ENCODE results near the gene ZNF568.
A peak's percentile ranks its signal among the peaks of the same experiment; 100 is the strongest.

The ZNF568 gene

DNA sequence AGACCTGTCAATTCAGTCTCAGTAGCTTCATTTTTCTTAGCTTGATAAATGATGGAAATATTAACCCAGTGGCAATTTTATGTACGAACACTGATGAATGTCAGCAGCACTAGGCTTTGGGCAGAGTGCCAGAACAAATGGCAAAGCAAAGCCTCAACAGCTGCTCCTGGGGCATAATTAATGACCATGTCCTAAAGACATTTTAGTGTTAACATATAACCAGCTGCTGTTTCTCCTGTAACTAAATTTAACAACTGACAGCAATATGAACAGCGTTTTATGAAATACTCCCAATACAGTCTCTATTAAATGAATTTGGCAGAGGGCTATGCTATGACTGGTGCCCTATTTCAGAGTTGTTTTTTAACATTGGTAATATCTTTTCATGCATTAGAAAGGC lies 47.1 kb downstream of the ZNF568 start:
- no peak for TF ChIP-seq JUND (IDR thresholded peaks at IDR 0.05; ENCODE audit: low read depth)
- DNase-seq (ENCODE audit: low read depth in 1 of 2, low spot score in 1 of 2), result no peak
- in situ Hi-C loops (cut with HindIII; ENCODE audit: low pct_unique_long_range_greater_than_20kb, low sequenced_read_pairs), result no loop called here

DNA sequence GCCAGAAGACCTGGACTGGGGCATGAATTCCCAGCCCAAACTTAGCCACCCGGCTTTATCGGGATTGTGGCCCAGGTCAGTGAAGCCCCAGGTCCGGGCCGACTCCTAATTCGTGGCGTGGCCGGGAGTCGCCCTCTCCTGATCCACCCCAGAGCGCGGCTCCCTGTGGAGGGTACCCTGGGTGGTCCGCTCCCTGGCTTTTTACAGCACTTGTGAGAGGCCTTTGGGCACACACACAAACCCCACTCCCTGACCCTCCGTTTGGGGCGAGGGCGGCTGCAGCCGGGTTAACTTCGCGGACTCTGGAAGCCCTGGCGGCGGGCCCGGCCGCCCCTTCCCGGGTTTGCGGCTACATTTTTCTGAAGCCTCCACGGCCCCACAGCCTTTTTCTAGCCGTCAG lies 56.4 kb downstream of the ZNF568 start:
- no peak for DNase-seq (ENCODE audit: low read depth in 1 of 2, low spot score in 1 of 2)
- TF ChIP-seq JUND (IDR thresholded peaks at IDR 0.05; ENCODE audit: low read depth), result no peak
- in situ Hi-C loops (cut with HindIII; ENCODE audit: low pct_unique_long_range_greater_than_20kb, low sequenced_read_pairs), result no loop called here

DNA sequence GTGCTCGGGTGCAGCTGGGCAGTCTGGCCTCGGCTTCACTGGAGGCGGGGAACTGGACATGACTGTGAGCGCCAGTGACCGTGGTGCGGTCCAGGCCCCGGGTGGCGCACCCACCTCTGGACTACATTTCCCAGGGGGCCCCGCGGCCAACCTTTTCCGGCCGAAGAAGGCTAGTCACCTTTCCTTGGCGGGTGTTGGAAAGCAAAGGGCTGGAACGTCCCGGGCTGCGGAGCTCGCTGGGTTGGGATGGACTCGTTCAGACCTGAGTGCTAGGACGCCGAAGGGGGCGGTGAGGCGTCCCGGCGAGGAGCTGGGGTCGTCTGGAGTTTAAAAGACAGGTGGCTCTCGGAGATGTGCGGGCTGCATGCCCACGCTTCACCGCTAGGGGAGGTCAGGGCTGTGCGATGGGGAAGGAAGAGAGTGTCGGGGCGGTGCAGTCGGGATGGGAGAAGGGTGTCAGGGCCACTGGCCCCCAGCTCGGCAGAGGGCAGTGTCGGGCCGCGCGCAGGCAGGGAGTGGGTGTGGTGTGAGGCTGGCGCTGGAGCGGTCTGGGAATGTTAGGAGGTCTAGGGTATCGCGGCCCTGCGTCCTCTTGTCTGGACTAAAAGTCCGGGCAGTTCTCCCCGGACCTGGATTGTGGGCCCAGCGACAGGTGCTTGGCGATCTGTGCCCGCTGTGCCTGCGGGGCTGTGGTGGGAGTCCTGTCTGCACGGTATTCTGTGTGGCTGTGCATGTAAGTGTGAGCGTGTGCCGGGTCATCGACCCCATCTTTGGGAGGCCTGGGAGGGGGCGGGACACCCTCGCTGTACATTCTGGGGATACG lies 57.1 kb downstream of the ZNF568 start:
- peak; percentile 86 to 93 for DNase-seq (ENCODE audit: low read depth in 1 of 2, low spot score in 1 of 2)
- in situ Hi-C loops (cut with HindIII; ENCODE audit: low pct_unique_long_range_greater_than_20kb, low sequenced_read_pairs), result no loop called here
- TF ChIP-seq JUND (IDR thresholded peaks at IDR 0.05; ENCODE audit: low read depth), result no peak

DNA sequence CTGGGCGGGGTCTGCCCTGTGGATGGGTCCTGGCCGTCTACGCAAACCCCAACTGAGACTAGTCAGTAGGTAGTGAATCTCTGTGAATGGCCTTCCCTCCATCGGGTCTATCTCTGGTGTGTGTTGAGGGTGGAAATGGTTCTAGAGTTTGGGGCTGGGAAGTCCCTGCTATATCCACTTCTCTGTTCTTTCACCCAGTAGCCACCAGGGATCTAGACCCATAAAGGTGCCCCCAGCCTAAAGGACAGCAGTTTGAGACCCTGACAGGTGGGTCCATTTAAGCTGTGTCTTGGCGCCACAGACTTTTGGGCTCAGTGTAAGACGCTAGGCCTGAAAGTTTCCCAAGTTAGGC lies 57.7 kb downstream of the ZNF568 start:
- DNase-seq (ENCODE audit: low read depth in 1 of 2, low spot score in 1 of 2), result no peak
- no peak for TF ChIP-seq JUND (IDR thresholded peaks at IDR 0.05; ENCODE audit: low read depth)
- in situ Hi-C loops (cut with HindIII; ENCODE audit: low pct_unique_long_range_greater_than_20kb, low sequenced_read_pairs), result no loop called here

DNA sequence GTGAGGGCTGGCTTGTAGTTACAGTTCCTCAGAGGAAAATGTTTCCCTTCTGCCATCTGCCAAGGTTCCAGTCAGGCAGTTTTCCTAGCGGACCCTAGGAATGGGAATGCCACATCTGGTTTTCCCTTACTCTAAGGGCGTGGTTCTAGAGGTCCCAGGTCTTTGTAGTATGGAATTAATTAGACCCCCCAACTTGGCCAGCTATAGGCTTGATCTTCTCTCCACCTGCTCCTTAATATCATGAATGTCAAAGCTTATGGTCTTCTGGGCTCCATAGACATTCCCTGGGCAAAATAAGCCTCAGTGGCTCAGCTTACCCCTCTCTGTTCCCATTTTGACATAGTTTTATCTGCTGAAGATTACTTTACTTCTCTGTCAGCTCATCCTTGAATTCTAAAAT lies 70.0 kb downstream of the ZNF568 start:
- in situ Hi-C loops (cut with HindIII; ENCODE audit: low pct_unique_long_range_greater_than_20kb, low sequenced_read_pairs), result no loop called here
- TF ChIP-seq JUND (IDR thresholded peaks at IDR 0.05; ENCODE audit: low read depth), result no peak
- no peak for DNase-seq (ENCODE audit: low read depth in 1 of 2, low spot score in 1 of 2)

DNA sequence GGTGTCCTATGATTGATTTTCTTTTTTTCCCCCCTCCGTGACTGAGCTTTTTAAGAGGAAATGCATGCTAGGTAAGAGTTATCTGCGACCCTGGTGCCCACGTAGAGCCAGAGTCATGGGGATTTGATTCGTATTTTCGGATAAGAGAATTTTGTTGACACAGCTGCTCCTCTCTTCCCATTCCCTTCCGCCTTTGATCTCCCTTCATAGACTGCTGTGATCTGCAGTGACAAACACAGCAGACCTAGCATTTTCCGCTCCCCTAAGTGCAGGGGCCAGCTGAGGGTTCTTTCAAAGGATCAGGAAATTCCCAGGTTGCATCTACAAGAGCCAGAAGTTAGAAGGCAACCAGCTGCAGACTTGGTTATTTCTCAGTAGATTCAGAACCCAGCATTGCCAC lies 70.5 kb downstream of the ZNF568 start:
- TF ChIP-seq JUND (IDR thresholded peaks at IDR 0.05; ENCODE audit: low read depth), result no peak
- in situ Hi-C loops (cut with HindIII; ENCODE audit: low pct_unique_long_range_greater_than_20kb, low sequenced_read_pairs), result no loop called here

DNA sequence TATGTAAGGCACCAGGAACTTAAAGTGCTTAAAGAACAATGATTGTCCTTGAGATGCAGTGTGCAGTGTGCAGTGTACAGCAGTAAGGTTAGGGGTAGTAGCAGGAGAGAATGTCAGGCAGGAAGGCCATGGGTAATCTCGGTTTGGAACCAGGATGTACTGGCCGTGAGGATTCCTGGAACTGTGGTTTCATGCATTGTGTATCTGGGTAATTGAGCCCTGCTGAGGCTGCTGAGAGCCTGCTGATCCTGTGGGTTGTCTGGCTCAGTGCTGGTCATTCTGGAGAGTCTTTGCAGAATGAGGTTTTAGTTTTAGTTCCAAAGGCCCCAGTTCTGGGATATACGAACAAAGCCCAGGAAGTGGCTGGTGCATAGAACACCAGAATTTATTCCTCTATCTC lies 71.0 kb downstream of the ZNF568 start:
- in situ Hi-C loops (cut with HindIII; ENCODE audit: low pct_unique_long_range_greater_than_20kb, low sequenced_read_pairs), result no loop called here
- no peak for TF ChIP-seq JUND (IDR thresholded peaks at IDR 0.05; ENCODE audit: low read depth)
- no peak for DNase-seq (ENCODE audit: low read depth in 1 of 2, low spot score in 1 of 2)

More for the DNA sequence above, 70.5 kb downstream of the ZNF568 start:
- DNase-seq (ENCODE audit: low read depth in 1 of 2, low spot score in 1 of 2), result no peak

DNA sequence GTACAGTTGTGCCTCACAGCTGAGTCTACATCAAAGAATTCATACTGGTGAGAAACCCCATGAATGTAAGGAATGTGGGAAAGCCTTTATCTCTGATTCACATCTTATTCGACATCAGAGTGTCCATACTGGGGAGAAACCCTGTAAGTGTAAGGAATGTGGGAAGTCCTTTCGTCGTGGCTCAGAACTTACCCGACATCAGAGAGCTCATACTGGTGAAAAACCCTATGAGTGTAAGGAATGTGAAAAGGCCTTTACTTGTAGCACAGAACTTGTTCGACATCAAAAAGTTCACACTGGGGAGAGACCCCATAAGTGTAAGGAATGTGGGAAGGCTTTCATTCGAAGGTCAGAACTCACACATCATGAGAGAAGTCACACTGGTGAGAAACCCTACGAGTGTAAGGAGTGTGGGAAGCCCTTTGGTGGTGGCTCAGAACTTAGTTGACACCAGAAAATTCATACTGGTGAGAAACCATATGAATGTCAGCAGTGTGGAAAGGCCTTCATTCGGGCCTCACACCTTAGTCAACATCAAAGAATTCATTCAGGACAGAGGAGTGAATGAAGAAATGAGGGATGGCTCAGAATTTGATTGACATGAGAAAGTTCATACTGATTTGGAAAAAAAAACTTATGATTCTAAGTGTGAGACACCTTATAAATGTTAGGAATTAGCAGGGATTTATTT lies 81.2 kb downstream of the ZNF568 start:
- no peak for DNase-seq (ENCODE audit: low read depth in 1 of 2, low spot score in 1 of 2)
- in situ Hi-C loops (cut with HindIII; ENCODE audit: low pct_unique_long_range_greater_than_20kb, low sequenced_read_pairs), result no loop called here
- TF ChIP-seq JUND (IDR thresholded peaks at IDR 0.05; ENCODE audit: low read depth), result no peak

DNA sequence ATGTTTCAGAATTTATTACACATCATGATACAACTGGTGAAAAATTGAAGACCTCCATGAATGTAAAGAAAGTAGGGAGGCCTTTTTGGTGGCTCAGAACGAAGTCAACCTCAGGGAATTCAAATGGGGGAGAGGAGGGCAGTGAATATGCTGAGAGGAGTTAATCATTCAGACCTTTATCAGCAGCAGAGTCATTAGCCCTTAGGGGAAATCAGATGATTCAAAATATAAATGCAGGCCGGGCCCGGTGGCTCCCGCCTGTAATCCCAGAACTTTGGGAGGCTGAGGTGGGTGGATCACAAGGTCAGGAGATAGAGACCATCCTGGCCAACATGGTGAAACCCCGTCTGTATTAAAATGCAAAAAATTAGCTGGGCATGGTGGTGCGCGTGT lies 81.7 kb downstream of the ZNF568 start:
- in situ Hi-C loops (cut with HindIII; ENCODE audit: low pct_unique_long_range_greater_than_20kb, low sequenced_read_pairs), result no loop called here

DNA sequence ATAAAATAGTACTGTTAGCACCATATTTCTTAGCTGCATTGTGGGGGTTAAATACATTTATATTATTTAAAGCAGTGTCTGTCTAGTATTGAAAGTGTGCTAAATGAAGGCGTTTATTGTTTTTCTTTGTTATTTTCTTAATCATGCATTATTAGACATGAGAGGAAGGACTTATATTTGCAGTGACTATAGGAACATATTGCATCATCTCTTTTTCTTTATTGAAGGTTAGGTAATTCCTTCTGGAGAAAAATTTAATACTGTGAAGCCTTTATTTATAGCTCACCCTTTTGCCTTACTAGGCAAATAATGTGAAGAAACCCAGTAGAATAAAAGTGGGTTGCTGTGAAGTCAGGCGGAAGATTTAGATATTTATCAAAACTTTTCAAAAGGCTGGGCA lies 83.2 kb downstream of the ZNF568 start:
- TF ChIP-seq JUND (IDR thresholded peaks at IDR 0.05; ENCODE audit: low read depth), result no peak
- DNase-seq (ENCODE audit: low read depth in 1 of 2, low spot score in 1 of 2), result no peak
- in situ Hi-C loops (cut with HindIII; ENCODE audit: low pct_unique_long_range_greater_than_20kb, low sequenced_read_pairs), result no loop called here

More for the DNA sequence above, 81.7 kb downstream of the ZNF568 start:
- no peak for DNase-seq (ENCODE audit: low read depth in 1 of 2, low spot score in 1 of 2)
- no peak for TF ChIP-seq JUND (IDR thresholded peaks at IDR 0.05; ENCODE audit: low read depth)

DNA sequence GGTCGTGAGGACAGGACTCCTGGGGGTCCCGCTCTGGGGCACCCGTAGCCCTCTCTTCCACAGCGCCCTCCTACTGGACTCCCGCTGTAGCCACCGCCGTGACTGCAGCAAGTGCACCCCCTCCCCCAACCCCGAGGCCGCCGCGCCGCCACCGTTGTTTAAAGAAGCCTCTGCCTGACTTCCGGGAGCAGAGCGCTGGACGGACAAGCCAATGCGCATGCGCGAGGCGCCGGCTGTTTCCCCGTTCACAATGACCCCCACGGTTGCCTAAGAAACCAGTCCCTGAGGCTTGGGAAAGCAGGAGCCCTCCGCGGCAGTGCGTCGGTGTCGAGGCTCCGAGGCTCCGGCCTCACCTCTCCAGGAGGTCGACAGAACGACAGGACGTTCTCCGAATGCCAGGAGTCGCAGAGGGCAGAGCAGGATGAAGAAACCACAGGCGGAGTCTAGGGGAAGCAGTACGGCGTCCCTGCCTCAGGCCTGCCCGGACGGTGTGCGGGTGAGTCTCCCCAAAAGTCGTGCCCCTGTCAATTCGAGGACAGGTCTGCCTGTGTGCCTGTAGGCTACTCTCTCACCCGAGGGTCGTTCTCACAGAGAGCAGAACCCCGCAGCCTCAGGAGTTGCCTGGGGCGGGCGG lies 91.6 kb downstream of the ZNF568 start:
- in situ Hi-C loops (cut with HindIII; ENCODE audit: low pct_unique_long_range_greater_than_20kb, low sequenced_read_pairs), result no loop called here
- DNase-seq (ENCODE audit: low read depth in 1 of 2, low spot score in 1 of 2), result no peak
- TF ChIP-seq JUND (IDR thresholded peaks at IDR 0.05; ENCODE audit: low read depth), result no peak

DNA sequence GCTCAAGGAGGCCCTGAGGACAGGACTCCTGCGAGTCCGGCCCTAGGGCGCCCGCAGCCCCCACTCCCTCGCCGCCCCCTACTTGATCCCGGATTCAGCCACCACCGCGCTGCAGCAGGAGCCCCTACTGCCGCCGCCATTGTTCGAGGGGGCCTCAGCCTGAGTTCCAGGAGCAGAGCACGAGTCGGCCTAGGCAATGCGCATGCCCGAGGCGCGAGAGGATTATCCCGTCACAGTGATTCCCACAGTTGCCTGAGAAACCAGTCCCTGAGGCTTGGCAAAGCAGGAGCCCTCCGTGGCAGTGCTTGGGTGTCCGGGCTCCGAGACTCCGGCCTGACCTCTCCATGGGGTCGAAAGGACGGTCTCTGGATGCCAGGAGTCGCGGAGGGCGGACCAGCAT lies 93.7 kb downstream of the ZNF568 start:
- in situ Hi-C loops (cut with HindIII; ENCODE audit: low pct_unique_long_range_greater_than_20kb, low sequenced_read_pairs), result no loop called here
- no peak for TF ChIP-seq JUND (IDR thresholded peaks at IDR 0.05; ENCODE audit: low read depth)
- DNase-seq (ENCODE audit: low read depth in 1 of 2, low spot score in 1 of 2), result no peak

DNA sequence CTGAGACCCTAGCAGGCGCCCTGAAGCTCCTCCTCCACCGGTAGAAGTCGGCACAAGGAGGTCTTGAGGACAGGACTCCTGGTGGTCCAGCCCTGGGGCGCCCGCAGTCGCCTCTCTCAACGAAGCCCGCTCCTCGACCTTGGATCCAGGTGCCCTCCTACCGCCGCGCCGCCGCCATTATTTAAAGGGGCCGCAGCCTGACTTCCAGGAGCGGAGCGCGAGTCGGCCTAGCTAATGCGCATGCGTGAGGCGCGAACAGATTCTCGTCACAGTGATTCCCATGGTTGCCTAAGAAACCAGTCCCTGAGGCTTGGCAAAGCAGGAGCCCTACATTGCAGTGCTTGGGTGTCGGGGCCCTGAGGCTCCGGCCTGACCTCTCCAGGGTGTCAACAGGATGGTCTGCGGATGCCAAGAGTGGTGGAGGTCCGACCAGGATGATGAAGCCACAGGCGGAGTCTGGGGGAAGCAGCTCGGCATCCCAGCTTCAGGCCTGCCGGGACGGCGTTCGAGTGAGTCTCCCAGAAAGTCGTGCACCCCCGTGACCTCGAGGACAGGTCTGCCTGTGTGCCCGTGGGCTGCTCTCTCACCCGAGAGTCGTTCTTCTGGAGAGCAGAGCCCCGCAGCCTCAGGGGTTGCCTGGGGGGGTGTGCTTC lies 96.1 kb downstream of the ZNF568 start:
- DNase-seq (ENCODE audit: low read depth in 1 of 2, low spot score in 1 of 2), result no peak
- TF ChIP-seq JUND (IDR thresholded peaks at IDR 0.05; ENCODE audit: low read depth), result no peak
- in situ Hi-C loops (cut with HindIII; ENCODE audit: low pct_unique_long_range_greater_than_20kb, low sequenced_read_pairs), result no loop called here
